Keratinocyte (primary cell): ENCODE measurements around the gene MNAT1. TPM values are rescaled to one million over a fixed set of nuclear protein-coding genes. Genes with fewer than 3 reads are reported as not detected.
"Not testable (repeated sequence)": the region's sequence is repeated elsewhere in the genome, so short reads cannot be mapped to it uniquely, and the experiment has no call there.

Experiments used
- DNase-seq: peaks from one replicate; pipeline ENCODE4 v3.0.0-alpha.2; 2011; ENCODE audit warnings: low read depth, missing footprints, low spot score
- FAIRE-seq: peaks from 2 replicates; lab custom pipeline; 2011; peaks lifted over from hg19 to GRCh38; lab: Jason Lieb, UNC
- H2AFZ ChIP-seq: 2 replicates; pipeline ENCODE4 v1.6.0; 2012; ENCODE audit warnings: low read length, control low read depth, inconsistent platforms; ENCODE audit not compliant: control insufficient read depth
- H3K27ac ChIP-seq: 2 replicates; pipeline ENCODE4 v1.5.1; 2011; ENCODE audit warnings: low read length; ENCODE audit not compliant: control insufficient read depth, insufficient read depth
- H3K27me3 ChIP-seq: 3 replicates; pipeline ENCODE4 v1.6.0; 2011; ENCODE audit warnings: low read length; ENCODE audit not compliant: control insufficient read depth, insufficient read depth; ENCODE audit errors: extremely low read depth
- H3K36me3 ChIP-seq, 2 experiments: 2 replicates in 1 of 2; 3 replicates in 1 of 2; pipeline ENCODE4 v1.5.1; 2011; ENCODE audit warnings: low read length in 2 of 2, mild to moderate bottlenecking in 1 of 2; ENCODE audit not compliant: control insufficient read depth in 2 of 2, insufficient read depth in 2 of 2; ENCODE audit errors: extremely low read depth in 1 of 2
- H3K4me1 ChIP-seq: 3 replicates; pipeline ENCODE4 v1.5.1; 2011; ENCODE audit warnings: low read length; ENCODE audit not compliant: control insufficient read depth, insufficient read depth; ENCODE audit errors: extremely low read depth
- H3K4me2 ChIP-seq: 3 replicates; pipeline ENCODE4 v1.6.0; 2011; ENCODE audit warnings: low read depth, low read length; ENCODE audit not compliant: control insufficient read depth, insufficient read depth; ENCODE audit errors: extremely low read depth
- H3K4me3 ChIP-seq, 3 experiments: fragments of 200-600 bp in 1 of 3; sonication (generic) in 1 of 3; 2 replicates in 2 of 3; 3 replicates in 1 of 3; pipeline ENCODE4 v1.5.1; 2011 to 2016; ENCODE audit warnings: low read length in 3 of 3, mild to moderate bottlenecking in 3 of 3, control low read depth in 2 of 3, inconsistent platforms in 1 of 3, low read depth in 1 of 3, mixed read lengths in 1 of 3, mixed run types in 1 of 3, moderate library complexity in 1 of 3; ENCODE audit not compliant: control insufficient read depth in 2 of 3, insufficient read depth in 2 of 3; ENCODE audit errors: extremely low read depth in 1 of 3
- H3K79me2 ChIP-seq: 2 replicates; pipeline ENCODE4 v1.6.0; 2012; ENCODE audit warnings: low read length; ENCODE audit not compliant: control insufficient read depth, insufficient read depth
- H3K9ac ChIP-seq: 3 replicates; pipeline ENCODE4 v1.6.0; 2011; ENCODE audit warnings: low read length; ENCODE audit not compliant: control insufficient read depth, insufficient read depth; ENCODE audit errors: extremely low read depth
- H3K9me1 ChIP-seq: 3 replicates; pipeline ENCODE4 v1.6.0; 2011; ENCODE audit warnings: low read length; ENCODE audit not compliant: control insufficient read depth, insufficient read depth; ENCODE audit errors: extremely low read depth
- H3K9me3 ChIP-seq: 2 replicates; pipeline ENCODE4 v1.5.1; 2012; ENCODE audit warnings: low read depth, low read length; ENCODE audit not compliant: control insufficient read depth
- H4K20me1 ChIP-seq: 3 replicates; pipeline ENCODE4 v1.6.0; 2011; ENCODE audit warnings: low read length; ENCODE audit not compliant: control insufficient read depth, insufficient read depth; ENCODE audit errors: extremely low read depth
- CTCF ChIP-seq, 3 experiments: IDR thresholded peaks in 1 of 3; conservative IDR thresholded peaks in 1 of 3; optimal IDR thresholded peaks in 1 of 3; 2 replicates in 2 of 3; 3 replicates in 1 of 3; pipeline versions ENCODE3 to v1.5.1; 2011; ENCODE audit warnings: low read length in 3 of 3, mild to moderate bottlenecking in 3 of 3, moderate library complexity in 2 of 3, control low read depth in 1 of 3, inconsistent platforms in 1 of 3; ENCODE audit not compliant: insufficient read depth in 2 of 3; ENCODE audit errors: extremely low read depth in 1 of 3
- EZH2 ChIP-seq: IDR thresholded peaks from one replicate; pipeline ENCODE4 v1.6.1; 2012; ENCODE audit warnings: inconsistent platforms, mild to moderate bottlenecking, low read length, moderate library complexity
- dilution Hi-C: fragments of 300-500 bp; cut with MboI; formaldehyde crosslinking; loops from one replicate; pipeline ENCODE4 v1.7.0; 2020; ENCODE audit warnings: low sequenced_read_pairs; ENCODE audit not compliant: extremely low pct_ligation_motif_present
- polyA plus RNA-seq, 5 experiments: library from polyadenylated mRNA; depleted of rRNA in 3 of 5; stranded (reverse) in 3 of 5; stranded (forward) in 1 of 5; unstranded in 1 of 5; fragments of >200 nt; gene quantifications; 1 replicate in 1 of 5; 2 replicates in 3 of 5; 3 replicates in 1 of 5; pipeline versions ENCODE4 v1.2.1 to v1.2.3, GENCODE V29; 2011 to 2012; ENCODE audit warnings: missing spikeins in 2 of 5, low read depth in 1 of 5, low replicate concordance in 1 of 5

Gene MNAT1
- polyA plus RNA-seq, 1 donor (not counting 4 experiments of a cell fraction or from before 2014, with no cell fraction given): 79.5 TPM

- H3K4me2 ChIP-seq, H3K4me3 ChIP-seq, H3K9me1 ChIP-seq, H4K20me1 ChIP-seq, H3K9ac ChIP-seq, H3K27me3 ChIP-seq, FAIRE-seq, dilution Hi-C loops, H2AFZ ChIP-seq, H3K9me3 ChIP-seq, H3K27ac ChIP-seq, H3K36me3 ChIP-seq, DNase-seq: not testable (repeated sequence)
- peaks cover 61% of the 10 kb centered on the region for H3K79me2 ChIP-seq
- peaks cover 18% of the 10 kb centered on the region for H3K4me1 ChIP-seq
Observed at GRCh38 chr14:60780558-60780957, 46.0 kb downstream of the MNAT1 start.

DNA sequence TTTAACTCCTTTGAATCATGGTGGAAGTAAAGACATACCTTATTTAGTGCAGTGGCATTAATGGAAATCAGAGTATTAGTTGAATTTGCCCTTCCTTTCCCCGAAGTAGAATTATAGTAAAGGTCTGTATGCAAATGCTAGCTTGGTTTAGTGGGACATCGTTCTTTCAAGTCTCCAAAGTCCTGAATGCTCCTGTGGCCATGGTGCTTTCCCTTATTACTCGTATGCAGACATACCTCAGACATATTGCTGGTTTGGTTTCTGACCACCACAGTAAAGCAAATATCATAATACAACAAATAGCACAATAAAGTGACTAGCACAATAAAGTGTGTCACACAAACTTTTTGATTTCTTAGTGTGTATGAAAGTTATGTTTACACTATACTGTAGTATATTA is 52.3 kb downstream of the MNAT1 start:
- no peak overlapping the region for H3K4me3 ChIP-seq
- H3K79me2 ChIP-seq: peaks cover 46% of the 10 kb centered on the region
- H3K9me1 ChIP-seq: no peaks in the 10 kb centered on the region

More for the DNA sequence above, 52.3 kb downstream of the MNAT1 start:
- H3K9ac ChIP-seq: no peak overlapping the region
- dilution Hi-C loops: no loop called here
- no peak overlapping the region for H3K27ac ChIP-seq
- no peak overlapping the region for H2AFZ ChIP-seq
- TF ChIP-seq CTCF (optimal IDR thresholded peaks at IDR 0.05 in 1 of 3, IDR thresholded peaks at IDR 0.05 in 1 of 3, conservative IDR thresholded peaks at IDR 0.05 in 1 of 3; ENCODE audit: extremely low read depth in 1 of 3, insufficient read depth in 2 of 3, low read length in 3 of 3) (no peak), EZH2 (no peak)
- H3K36me3 ChIP-seq: no peaks in the 10 kb centered on the region
- H3K4me1 ChIP-seq: no peaks in the 10 kb centered on the region
- FAIRE-seq: peak; percentile 29
- H4K20me1 ChIP-seq: no peaks in the 10 kb centered on the region
- H3K9me3 ChIP-seq: no peaks in the 10 kb centered on the region
- no peak overlapping the region for H3K4me2 ChIP-seq
- no peaks in the 10 kb centered on the region for H3K27me3 ChIP-seq
- no peak for DNase-seq
